GM23338 (cell line): ENCODE measurements around the gene HOXD4. TPM values are rescaled to one million over a fixed set of nuclear protein-coding genes. Genes with fewer than 3 reads are reported as not detected.

Source experiments
- ATAC-seq: fragments of 200-7000 bp; cut with Tn5 transposase; 3 replicates; pipeline ENCODE4 v1.9.1; 2020
- DNase-seq: peaks from one replicate; pipeline ENCODE4 v3.0.0-alpha.2; 2015; ENCODE audit warnings: low spot score
- H2AFZ ChIP-seq: fragments of 200-600 bp; sonication (generic); 2 replicates; pipeline ENCODE4 v1.8.0; 2016; ENCODE audit warnings: antibody characterized with exemption, mild to moderate bottlenecking, moderate library complexity
- H3F3A ChIP-seq: fragments of 200-600 bp; sonication (generic); replicated peaks from 2 replicates; pipeline ENCODE4 v1.8.0; 2017; ENCODE audit warnings: antibody characterized with exemption, mixed run types, low read depth
- H3K27ac ChIP-seq: fragments of 200-600 bp; sonication (generic); 2 replicates; pipeline ENCODE4 v1.6.1; 2016; ENCODE audit warnings: low read depth
- H3K27me3 ChIP-seq: fragments of 200-600 bp; sonication (generic); 2 replicates; pipeline ENCODE4 v1.8.0; 2016; ENCODE audit warnings: mild to moderate bottlenecking, mixed run types, moderate library complexity; ENCODE audit not compliant: insufficient read depth
- H3K36me3 ChIP-seq: fragments of 200-600 bp; sonication (generic); 2 replicates; pipeline ENCODE4 v1.8.0; 2016; ENCODE audit warnings: mild to moderate bottlenecking; ENCODE audit not compliant: insufficient read depth
- H3K4me1 ChIP-seq: fragments of 200-600 bp; sonication (generic); 2 replicates; pipeline ENCODE4 v1.8.0; 2016; ENCODE audit warnings: mild to moderate bottlenecking, moderate library complexity; ENCODE audit not compliant: insufficient read depth
- H3K4me2 ChIP-seq: fragments of 200-600 bp; sonication (generic); 2 replicates; pipeline ENCODE4 v1.7.1; 2017; ENCODE audit warnings: mixed run types
- H3K4me3 ChIP-seq: fragments of 200-600 bp; sonication (generic); 2 replicates; pipeline ENCODE4 v1.6.1; 2016; ENCODE audit warnings: mixed run types
- H3K79me2 ChIP-seq: fragments of 200-600 bp; sonication (generic); replicated peaks from 2 replicates; pipeline ENCODE4 v1.8.0; 2017; ENCODE audit warnings: mild to moderate bottlenecking; ENCODE audit not compliant: insufficient read depth
- H3K9me2 ChIP-seq: fragments of 200-600 bp; sonication (generic); 2 replicates; pipeline ENCODE4 v1.8.0; 2017; ENCODE audit not compliant: insufficient read depth
- H4K20me1 ChIP-seq: fragments of 200-600 bp; sonication (generic); replicated peaks from 2 replicates; pipeline ENCODE4 v1.8.0; 2017; ENCODE audit warnings: mild to moderate bottlenecking; ENCODE audit not compliant: insufficient read depth
- H3K27ac Mint-ChIP-seq: 2 replicates; pipeline ENCODE4 v1.8.0; 2020; ENCODE audit warnings: inconsistent platforms, mild to moderate bottlenecking, moderate library complexity, mixed read lengths
- H3K27me3 Mint-ChIP-seq: 3 replicates; pipeline ENCODE4 v1.8.0; 2022; ENCODE audit warnings: low read depth, mild to moderate bottlenecking, moderate library complexity, mixed read lengths, inconsistent platforms; ENCODE audit not compliant: insufficient read depth, poor library complexity
- H3K36me3 Mint-ChIP-seq: 3 replicates; pipeline ENCODE4 v1.8.0; 2021; ENCODE audit warnings: low read depth, mild to moderate bottlenecking, inconsistent platforms, moderate library complexity, mixed read lengths
- H3K4me1 Mint-ChIP-seq: 3 replicates; pipeline ENCODE4 v1.8.0; 2020; ENCODE audit warnings: mild to moderate bottlenecking, inconsistent platforms, mixed read lengths
- H3K4me3 Mint-ChIP-seq: 3 replicates; pipeline ENCODE4 v1.8.0; 2021; ENCODE audit warnings: moderate library complexity, mild to moderate bottlenecking, inconsistent platforms, mixed read lengths
- H3K9me3 Mint-ChIP-seq: 3 replicates; pipeline ENCODE4 v1.8.0; 2020; ENCODE audit warnings: moderate library complexity, mild to moderate bottlenecking, inconsistent platforms, mixed read lengths
- EZH2 ChIP-seq: fragments of 200-600 bp; sonication (generic); IDR thresholded peaks from one replicate; pipeline ENCODE4 v1.8.0; 2017; ENCODE audit warnings: antibody characterized with exemption, mild to moderate bottlenecking, low read depth; ENCODE audit not compliant: unreplicated experiment
- polyA plus RNA-seq: library from polyadenylated mRNA; unstranded; fragments of >200 nt; fragmentation: Nextera tagmentation; extraction: Ambion mirVana; gene quantifications from 2 replicates; pipeline ENCODE4 v1.2.1, GENCODE V29; 2016
- total RNA-seq: library from RNA; depleted of rRNA; stranded (reverse); fragments of >200 nt; shearing (Covaris generic); gene quantifications from 2 replicates; pipeline ENCODE4 v1.2.3, GENCODE V29; 2014
- TF ChIP-seq, protein P1 (sequence below): fragments of 250-450 bp; sonication (Bioruptor Pico); IDR thresholded peaks from 2 replicates; pipeline ENCODE4 v1.5.0; 2020; ENCODE audit warnings: mild to moderate bottlenecking, moderate library complexity
- TF ChIP-seq, protein P2 (sequence below), 2 experiments: fragments of 200-600 bp in 1 of 2; sonication (generic) in 1 of 2; conservative IDR thresholded peaks; 2 replicates each; pipeline versions ENCODE4 v1.5.1 to v1.6.1; 2016 to 2017; ENCODE audit warnings: antibody characterized with exemption in 2 of 2, low read depth in 2 of 2, mild to moderate bottlenecking in 2 of 2, moderate library complexity in 1 of 2

Gene HOXD4
- total and polyA plus RNA-seq, 2 experiments from 2014 or later: not detected

DNA sequence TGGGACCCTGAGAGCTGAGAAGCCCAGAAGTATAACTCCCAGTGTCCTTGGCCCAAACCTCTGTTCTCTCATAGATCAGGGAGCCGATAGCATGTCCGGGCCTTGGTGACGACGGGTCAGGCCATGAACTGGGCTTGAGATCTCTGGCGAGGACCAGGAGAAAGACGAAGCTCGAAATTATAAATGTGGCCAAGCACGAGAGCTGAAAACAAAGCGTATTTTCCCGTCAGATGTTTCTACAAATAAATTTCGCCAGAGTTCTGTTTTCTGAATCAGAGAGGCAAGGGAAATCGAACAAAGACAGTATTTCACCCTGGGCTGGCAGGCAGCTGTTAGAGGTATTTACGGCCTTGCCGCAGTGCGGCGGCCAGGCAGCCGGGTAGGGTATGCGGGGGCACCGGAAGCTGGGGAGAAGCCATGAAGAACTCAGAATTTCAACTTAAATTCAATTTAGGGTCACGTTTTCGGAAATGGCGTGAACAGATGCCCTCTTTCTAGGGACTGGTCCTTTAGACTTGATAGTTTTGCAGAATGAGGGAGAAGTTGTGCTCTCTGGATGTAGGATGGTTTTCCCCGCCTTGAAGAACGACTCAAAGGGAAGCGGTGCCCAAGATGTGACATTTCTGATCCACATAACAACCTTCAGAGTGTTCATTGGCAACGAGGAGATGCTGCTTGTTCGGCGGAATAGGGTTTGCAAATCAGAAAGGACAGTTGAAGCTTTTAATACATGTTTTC lies 12.3 kb upstream of the HOXD4 start (continued):
- TF ChIP-seq, protein P1, sequence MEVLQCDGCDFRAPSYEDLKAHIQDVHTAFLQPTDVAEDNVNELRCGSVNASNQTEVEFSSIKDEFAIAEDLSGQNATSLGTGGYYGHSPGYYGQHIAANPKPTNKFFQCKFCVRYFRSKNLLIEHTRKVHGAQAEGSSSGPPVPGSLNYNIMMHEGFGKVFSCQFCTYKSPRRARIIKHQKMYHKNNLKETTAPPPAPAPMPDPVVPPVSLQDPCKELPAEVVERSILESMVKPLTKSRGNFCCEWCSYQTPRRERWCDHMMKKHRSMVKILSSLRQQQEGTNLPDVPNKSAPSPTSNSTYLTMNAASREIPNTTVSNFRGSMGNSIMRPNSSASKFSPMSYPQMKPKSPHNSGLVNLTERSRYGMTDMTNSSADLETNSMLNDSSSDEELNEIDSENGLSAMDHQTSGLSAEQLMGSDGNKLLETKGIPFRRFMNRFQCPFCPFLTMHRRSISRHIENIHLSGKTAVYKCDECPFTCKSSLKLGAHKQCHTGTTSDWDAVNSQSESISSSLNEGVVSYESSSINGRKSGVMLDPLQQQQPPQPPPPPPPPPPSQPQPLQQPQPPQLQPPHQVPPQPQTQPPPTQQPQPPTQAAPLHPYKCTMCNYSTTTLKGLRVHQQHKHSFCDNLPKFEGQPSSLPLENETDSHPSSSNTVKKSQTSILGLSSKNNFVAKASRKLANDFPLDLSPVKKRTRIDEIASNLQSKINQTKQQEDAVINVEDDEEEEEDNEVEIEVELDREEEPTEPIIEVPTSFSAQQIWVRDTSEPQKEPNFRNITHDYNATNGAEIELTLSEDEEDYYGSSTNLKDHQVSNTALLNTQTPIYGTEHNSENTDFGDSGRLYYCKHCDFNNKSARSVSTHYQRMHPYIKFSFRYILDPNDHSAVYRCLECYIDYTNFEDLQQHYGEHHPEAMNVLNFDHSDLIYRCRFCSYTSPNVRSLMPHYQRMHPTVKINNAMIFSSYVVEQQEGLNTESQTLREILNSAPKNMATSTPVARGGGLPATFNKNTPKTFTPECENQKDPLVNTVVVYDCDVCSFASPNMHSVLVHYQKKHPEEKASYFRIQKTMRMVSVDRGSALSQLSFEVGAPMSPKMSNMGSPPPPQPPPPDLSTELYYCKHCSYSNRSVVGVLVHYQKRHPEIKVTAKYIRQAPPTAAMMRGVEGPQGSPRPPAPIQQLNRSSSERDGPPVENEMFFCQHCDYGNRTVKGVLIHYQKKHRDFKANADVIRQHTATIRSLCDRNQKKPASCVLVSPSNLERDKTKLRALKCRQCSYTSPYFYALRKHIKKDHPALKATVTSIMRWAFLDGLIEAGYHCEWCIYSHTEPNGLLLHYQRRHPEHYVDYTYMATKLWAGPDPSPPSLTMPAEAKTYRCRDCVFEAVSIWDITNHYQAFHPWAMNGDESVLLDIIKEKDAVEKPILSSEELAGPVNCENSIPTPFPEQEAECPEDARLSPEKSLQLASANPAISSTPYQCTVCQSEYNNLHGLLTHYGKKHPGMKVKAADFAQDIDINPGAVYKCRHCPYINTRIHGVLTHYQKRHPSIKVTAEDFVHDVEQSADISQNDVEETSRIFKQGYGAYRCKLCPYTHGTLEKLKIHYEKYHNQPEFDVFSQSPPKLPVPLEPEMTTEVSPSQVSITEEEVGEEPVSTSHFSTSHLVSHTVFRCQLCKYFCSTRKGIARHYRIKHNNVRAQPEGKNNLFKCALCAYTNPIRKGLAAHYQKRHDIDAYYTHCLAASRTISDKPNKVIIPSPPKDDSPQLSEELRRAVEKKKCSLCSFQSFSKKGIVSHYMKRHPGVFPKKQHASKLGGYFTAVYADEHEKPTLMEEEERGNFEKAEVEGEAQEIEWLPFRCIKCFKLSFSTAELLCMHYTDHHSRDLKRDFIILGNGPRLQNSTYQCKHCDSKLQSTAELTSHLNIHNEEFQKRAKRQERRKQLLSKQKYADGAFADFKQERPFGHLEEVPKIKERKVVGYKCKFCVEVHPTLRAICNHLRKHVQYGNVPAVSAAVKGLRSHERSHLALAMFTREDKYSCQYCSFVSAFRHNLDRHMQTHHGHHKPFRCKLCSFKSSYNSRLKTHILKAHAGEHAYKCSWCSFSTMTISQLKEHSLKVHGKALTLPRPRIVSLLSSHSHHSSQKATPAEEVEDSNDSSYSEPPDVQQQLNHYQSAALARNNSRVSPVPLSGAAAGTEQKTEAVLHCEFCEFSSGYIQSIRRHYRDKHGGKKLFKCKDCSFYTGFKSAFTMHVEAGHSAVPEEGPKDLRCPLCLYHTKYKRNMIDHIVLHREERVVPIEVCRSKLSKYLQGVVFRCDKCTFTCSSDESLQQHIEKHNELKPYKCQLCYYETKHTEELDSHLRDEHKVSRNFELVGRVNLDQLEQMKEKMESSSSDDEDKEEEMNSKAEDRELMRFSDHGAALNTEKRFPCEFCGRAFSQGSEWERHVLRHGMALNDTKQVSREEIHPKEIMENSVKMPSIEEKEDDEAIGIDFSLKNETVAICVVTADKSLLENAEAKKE: no peak
- TF ChIP-seq, protein P2, sequence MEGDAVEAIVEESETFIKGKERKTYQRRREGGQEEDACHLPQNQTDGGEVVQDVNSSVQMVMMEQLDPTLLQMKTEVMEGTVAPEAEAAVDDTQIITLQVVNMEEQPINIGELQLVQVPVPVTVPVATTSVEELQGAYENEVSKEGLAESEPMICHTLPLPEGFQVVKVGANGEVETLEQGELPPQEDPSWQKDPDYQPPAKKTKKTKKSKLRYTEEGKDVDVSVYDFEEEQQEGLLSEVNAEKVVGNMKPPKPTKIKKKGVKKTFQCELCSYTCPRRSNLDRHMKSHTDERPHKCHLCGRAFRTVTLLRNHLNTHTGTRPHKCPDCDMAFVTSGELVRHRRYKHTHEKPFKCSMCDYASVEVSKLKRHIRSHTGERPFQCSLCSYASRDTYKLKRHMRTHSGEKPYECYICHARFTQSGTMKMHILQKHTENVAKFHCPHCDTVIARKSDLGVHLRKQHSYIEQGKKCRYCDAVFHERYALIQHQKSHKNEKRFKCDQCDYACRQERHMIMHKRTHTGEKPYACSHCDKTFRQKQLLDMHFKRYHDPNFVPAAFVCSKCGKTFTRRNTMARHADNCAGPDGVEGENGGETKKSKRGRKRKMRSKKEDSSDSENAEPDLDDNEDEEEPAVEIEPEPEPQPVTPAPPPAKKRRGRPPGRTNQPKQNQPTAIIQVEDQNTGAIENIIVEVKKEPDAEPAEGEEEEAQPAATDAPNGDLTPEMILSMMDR (conservative IDR thresholded peaks at IDR 0.05; ENCODE audit: low read depth in 2 of 2): no peak

DNA sequence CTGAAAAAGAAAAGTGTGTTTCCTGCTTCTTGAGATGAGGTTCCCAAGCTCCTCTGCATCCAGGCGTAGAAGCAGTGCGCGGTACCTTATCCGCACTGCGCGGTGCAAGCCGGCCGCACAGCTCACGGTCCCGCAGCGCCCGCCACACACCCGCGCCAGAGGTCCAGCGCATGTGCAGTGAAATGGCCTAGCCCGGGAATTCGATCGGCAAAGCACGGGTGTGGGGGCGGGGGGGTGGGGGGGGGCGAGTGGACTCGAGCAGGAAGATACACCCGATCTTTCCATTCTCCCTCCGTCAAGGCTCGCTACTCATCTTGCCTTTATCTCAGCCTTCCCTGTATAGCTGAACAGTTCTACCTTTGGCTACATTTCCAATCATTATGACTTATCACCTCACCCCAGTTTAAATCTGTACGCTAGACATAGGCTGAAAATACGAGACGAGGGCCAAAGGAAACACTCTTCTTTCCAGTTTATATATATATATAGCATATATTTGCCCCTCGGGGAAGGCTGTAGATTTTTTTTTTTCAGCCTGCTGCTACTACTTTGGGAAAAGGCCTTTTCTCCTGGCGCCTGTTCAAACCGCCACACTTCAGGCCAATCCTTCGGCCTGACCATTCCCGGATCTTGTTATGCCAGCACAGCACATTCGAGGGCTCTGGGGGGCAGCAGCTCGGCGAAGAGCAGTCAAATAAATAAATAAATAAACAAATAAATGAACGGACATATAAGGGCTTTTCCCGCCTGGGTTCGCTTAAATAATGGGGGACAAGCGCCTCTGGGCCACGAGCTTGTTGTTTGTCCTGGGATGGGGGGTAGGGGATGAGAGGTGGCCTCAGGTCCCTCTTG lies 11.5 kb upstream of the HOXD4 start:
- peak; percentile 10; the same call in 2 of the 3 replicates for ATAC-seq
- Mint-ChIP-seq H3K4me3 (peak overlapping the region; percentile 62), H3K27ac (no peak overlapping the region), H3K36me3 (no peaks in the 10 kb centered on the region; the same call in 2 of the 3 replicates), H3K9me3 (peaks cover 3% of the 10 kb centered on the region; the same call in 1 of the 3 replicates), H3K27me3 (peaks cover 98% of the 10 kb centered on the region), H3K4me1 (peaks cover 22% of the 10 kb centered on the region)
- TF ChIP-seq, protein P1: no peak
- peak; percentile 73 for TF ChIP-seq EZH2
- Histone ChIP-seq H3K79me2 (no peaks in the 10 kb centered on the region), H3K9me2 (no peaks in the 10 kb centered on the region), H3K4me1 (peaks cover 27% of the 10 kb centered on the region), H2AFZ (peak overlapping the region; percentile 97; the same call in 1 of the 2 replicates), H3K27me3 (peaks cover 100% of the 10 kb centered on the region), H4K20me1 (peaks cover 40% of the 10 kb centered on the region), H3K36me3 (no peaks in the 10 kb centered on the region), H3F3A (peaks cover 31% of the 10 kb centered on the region), H3K4me2 (peak overlapping the region; percentile 81), H3K27ac (no peak overlapping the region), H3K4me3 (peak overlapping the region; percentile 64)
- no peak for DNase-seq
